Lower leg skin (tissue), 3 donors: Measurements from ENCODE around the gene RNF151.

Source experiments
- POLR2A ChIP-seq, 2 donors: fragments of 450-650 bp; IDR thresholded peaks; one replicate each; pipeline ENCODE4 v1.6.1; 2016 to 2017; ENCODE audit warnings: antibody characterized with exemption in 2 of 2, mild to moderate bottlenecking in 1 of 2, moderate library complexity in 1 of 2
- TF ChIP-seq, protein P1 (sequence below), 3 donors: fragments of 450-650 bp; IDR thresholded peaks; one replicate each; pipeline ENCODE4 v1.5.1; 2016; ENCODE audit warnings: antibody characterized with exemption in 3 of 3, mild to moderate bottlenecking in 3 of 3, moderate library complexity in 2 of 3

DNA sequence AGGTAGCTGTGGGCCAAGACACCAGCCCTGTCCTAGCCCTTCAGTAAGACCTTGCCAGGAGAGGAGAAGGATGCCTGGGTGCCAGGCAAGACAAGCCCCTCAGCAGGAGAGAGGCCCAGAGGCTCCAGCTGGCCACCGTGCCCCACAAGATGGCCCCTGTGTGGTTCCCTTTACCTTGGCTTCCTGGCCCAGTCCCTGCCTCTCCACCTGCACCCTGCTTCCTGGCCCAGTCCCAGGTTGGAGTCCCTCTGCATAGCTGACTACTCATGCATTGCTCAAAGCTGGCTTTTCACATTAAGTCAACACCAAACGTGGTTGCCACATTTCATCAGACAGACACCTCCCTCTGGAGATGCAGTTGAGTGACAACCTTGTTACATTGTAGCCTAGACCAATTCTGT, 27.1 kb downstream of the RNF151 start:
- TF ChIP-seq, protein P1, sequence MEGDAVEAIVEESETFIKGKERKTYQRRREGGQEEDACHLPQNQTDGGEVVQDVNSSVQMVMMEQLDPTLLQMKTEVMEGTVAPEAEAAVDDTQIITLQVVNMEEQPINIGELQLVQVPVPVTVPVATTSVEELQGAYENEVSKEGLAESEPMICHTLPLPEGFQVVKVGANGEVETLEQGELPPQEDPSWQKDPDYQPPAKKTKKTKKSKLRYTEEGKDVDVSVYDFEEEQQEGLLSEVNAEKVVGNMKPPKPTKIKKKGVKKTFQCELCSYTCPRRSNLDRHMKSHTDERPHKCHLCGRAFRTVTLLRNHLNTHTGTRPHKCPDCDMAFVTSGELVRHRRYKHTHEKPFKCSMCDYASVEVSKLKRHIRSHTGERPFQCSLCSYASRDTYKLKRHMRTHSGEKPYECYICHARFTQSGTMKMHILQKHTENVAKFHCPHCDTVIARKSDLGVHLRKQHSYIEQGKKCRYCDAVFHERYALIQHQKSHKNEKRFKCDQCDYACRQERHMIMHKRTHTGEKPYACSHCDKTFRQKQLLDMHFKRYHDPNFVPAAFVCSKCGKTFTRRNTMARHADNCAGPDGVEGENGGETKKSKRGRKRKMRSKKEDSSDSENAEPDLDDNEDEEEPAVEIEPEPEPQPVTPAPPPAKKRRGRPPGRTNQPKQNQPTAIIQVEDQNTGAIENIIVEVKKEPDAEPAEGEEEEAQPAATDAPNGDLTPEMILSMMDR (IDR thresholded peaks at IDR 0.05) = no peak
- no peak for TF ChIP-seq POLR2A (IDR thresholded peaks at IDR 0.05)
